ENCODE measurements around the gene RPP25L. TPM values are rescaled to one million over a fixed set of nuclear protein-coding genes. Genes with fewer than 3 reads are reported as not detected.

Gene RPP25L
- total and polyA plus RNA-seq, 2 of the 4 experiments (the other 2 are of a cell fraction): 20.4 to 26.3 TPM

DNA sequence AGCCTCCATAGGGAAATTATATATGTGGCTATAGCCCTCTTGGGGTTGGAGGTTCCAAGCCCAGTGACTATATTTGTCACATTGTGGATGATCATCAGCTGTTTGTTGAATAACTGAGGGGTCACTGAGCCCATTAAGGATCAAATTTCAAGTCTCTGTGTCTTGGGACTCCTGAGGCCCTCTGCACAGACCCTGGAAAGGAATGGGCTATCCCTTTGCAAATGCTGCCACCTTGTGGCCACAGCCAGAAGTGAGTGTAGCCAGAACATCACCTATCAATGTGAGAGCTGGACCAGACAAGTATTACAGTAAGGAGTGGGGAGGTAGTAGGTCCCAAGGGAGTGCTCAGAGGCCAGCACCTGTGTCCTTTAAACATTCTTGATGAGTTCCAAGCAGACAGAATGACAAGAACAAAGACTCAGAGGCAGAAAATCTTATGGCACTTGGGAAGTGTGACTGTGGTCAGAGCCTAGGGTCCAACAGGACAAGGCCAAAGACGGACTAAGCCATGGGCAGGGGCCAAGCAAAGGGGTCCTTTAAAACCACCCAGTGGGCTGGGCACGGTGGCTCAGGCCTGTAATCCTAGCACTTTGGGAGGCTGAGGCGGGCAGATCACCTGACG, 8.2 kb downstream of the RPP25L start:
- H3K9me3 ChIP-seq (ENCODE audit: control insufficient read depth, insufficient read depth, low read length): no peaks in the 10 kb centered on the region
- H4K20me1 ChIP-seq (ENCODE audit: insufficient read depth, low read length): peaks cover 5% of the 10 kb centered on the region; the same call in 1 of the 2 replicates
- H3K9me1 ChIP-seq (ENCODE audit: insufficient read depth, low read length): no peaks in the 10 kb centered on the region
- no peak overlapping the region for H3K27ac ChIP-seq (ENCODE audit: insufficient read depth, low read length)
- DNase-seq (peak; percentile 63), ATAC-seq (ENCODE audit: low read depth) (peak; percentile 97)
- H4K8ac ChIP-seq (ENCODE audit: low read depth in 2 of 2, low read length in 2 of 2): no peak overlapping the region
- no TSS peak for BruUV-seq (replicated peaks)
- H2AFZ ChIP-seq (replicated peaks; ENCODE audit: low read length, poor library complexity): peak overlapping the region; percentile 56
- H3K4me1 ChIP-seq (ENCODE audit: control insufficient read depth, insufficient read depth, low read length): no peaks in the 10 kb centered on the region
- H3K18ac ChIP-seq (ENCODE audit: low read depth, low read length): no peak overlapping the region
- H4K5ac ChIP-seq (ENCODE audit: low read depth, low read length): no peak overlapping the region
- POLR2A ChIA-PET (ENCODE audit: unreplicated experiment): no interaction called here
- no peak overlapping the region for H2AK5ac ChIP-seq (ENCODE audit: low read depth, low read length)
- H3K4me3 ChIP-seq (ENCODE audit: insufficient read depth, low read depth, low read length): no peak overlapping the region
- no peak overlapping the region for H2BK15ac ChIP-seq (ENCODE audit: low read depth, low read length)
- intact Hi-C loops (cut with micrococcal nuclease) (loop anchor here (1.0 kb wide), 3 partner anchors 55 to 271 kb away; no protein-coding TSS in a partner anchor), dilution Hi-C loops (cut with HindIII; ENCODE audit: low sequenced_read_pairs, unreplicated experiment) (no loop called here), in situ Hi-C loops (cut with MboI; ENCODE audit: low sequenced_read_pairs) (loop anchor here (5.0 to 10.0 kb wide), 2 partner anchors 169 to 196 kb away; no protein-coding TSS in a partner anchor)
- CTCF ChIA-PET: interaction anchor here (0.5 to 1.5 kb wide), 7 partner anchors 8 to 60 kb away, joined by 3 to 8 read pairs (median 4); no protein-coding TSS in a partner anchor
- H2BK5ac ChIP-seq (ENCODE audit: low read depth, low read length, poor library complexity, severe bottlenecking): no peak overlapping the region
- no peak overlapping the region for H4K91ac ChIP-seq (ENCODE audit: insufficient read depth, low read depth, low read length)
- no peak overlapping the region for H3K4me2 ChIP-seq (ENCODE audit: low read depth, low read length)
- WGBS, 2 experiments (ENCODE audit: extremely low coverage in 2 of 2, insufficient read length in 1 of 2): no CpG with 5 or more reads among the region's 4 CpGs
- no peak overlapping the region for H3K9ac ChIP-seq (ENCODE audit: low read depth, low read length)
- no peaks in the 10 kb centered on the region for H3K79me1 ChIP-seq (ENCODE audit: low read depth in 1 of 2, low read length in 2 of 2)
- H3K27me3 ChIP-seq (ENCODE audit: control insufficient read depth, insufficient read depth, low read length): peaks cover 55% of the 10 kb centered on the region
- no peak overlapping the region for H3K14ac ChIP-seq (replicated peaks; ENCODE audit: low read depth, low read length)
- H3K56ac ChIP-seq (ENCODE audit: extremely low read depth, insufficient read depth, low read length): no peak overlapping the region
- H2BK120ac ChIP-seq (ENCODE audit: low read depth, low read length): no peak overlapping the region
- no peaks in the 10 kb centered on the region for H3K36me3 ChIP-seq (ENCODE audit: control insufficient read depth, insufficient read depth, low read length)
- no peak overlapping the region for H3K23ac ChIP-seq (ENCODE audit: low read depth, low read length)
- no peak overlapping the region for H3K4ac ChIP-seq (ENCODE audit: low read depth, low read length)
- TF ChIP-seq POLR2A (IDR thresholded peaks at IDR 0.05; ENCODE audit: low read depth, low read length) (no peak), RFX5 (IDR thresholded peaks at IDR 0.05; ENCODE audit: low read depth, low read length) (no peak), RAD21 (IDR thresholded peaks at IDR 0.05; ENCODE audit: low read length) (peak; percentile 94), BHLHE40 (IDR thresholded peaks at IDR 0.05; ENCODE audit: low read depth, low read length) (no peak), MXI1 (IDR thresholded peaks at IDR 0.05; ENCODE audit: borderline replicate concordance, low read depth, low read length) (no peak), ELK1 (IDR thresholded peaks at IDR 0.05; ENCODE audit: borderline replicate concordance, low read depth, low read length) (no peak), SMC3 (IDR thresholded peaks at IDR 0.05; ENCODE audit: low read depth, low read length) (peak; percentile 81), FOS (IDR thresholded peaks at IDR 0.05; ENCODE audit: low read depth, low read length) (no peak), MAZ (IDR thresholded peaks at IDR 0.05; ENCODE audit: borderline replicate concordance, low read depth, low read length) (no peak), CHD1 (IDR thresholded peaks at IDR 0.05; ENCODE audit: low read depth, low read length) (no peak), CEBPB (IDR thresholded peaks at IDR 0.05; ENCODE audit: low read depth, low read length) (no peak), RCOR1 (IDR thresholded peaks at IDR 0.05; ENCODE audit: insufficient replicate concordance, low read length) (no peak), MAFK (IDR thresholded peaks at IDR 0.05; ENCODE audit: low read depth, low read length) (no peak), NFE2L2 (IDR thresholded peaks at IDR 0.05; ENCODE audit: low read depth, low read length) (no peak)
- TF ChIP-seq, protein P1, sequence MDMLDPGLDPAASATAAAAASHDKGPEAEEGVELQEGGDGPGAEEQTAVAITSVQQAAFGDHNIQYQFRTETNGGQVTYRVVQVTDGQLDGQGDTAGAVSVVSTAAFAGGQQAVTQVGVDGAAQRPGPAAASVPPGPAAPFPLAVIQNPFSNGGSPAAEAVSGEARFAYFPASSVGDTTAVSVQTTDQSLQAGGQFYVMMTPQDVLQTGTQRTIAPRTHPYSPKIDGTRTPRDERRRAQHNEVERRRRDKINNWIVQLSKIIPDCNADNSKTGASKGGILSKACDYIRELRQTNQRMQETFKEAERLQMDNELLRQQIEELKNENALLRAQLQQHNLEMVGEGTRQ (IDR thresholded peaks at IDR 0.05; ENCODE audit: low read depth, low read length): no peak
- TF ChIP-seq, protein P2, sequence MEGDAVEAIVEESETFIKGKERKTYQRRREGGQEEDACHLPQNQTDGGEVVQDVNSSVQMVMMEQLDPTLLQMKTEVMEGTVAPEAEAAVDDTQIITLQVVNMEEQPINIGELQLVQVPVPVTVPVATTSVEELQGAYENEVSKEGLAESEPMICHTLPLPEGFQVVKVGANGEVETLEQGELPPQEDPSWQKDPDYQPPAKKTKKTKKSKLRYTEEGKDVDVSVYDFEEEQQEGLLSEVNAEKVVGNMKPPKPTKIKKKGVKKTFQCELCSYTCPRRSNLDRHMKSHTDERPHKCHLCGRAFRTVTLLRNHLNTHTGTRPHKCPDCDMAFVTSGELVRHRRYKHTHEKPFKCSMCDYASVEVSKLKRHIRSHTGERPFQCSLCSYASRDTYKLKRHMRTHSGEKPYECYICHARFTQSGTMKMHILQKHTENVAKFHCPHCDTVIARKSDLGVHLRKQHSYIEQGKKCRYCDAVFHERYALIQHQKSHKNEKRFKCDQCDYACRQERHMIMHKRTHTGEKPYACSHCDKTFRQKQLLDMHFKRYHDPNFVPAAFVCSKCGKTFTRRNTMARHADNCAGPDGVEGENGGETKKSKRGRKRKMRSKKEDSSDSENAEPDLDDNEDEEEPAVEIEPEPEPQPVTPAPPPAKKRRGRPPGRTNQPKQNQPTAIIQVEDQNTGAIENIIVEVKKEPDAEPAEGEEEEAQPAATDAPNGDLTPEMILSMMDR (conservative IDR thresholded peaks at IDR 0.05; ENCODE audit: low read depth, low read length): peak; percentile 90
- H2AK9ac ChIP-seq (replicated peaks; ENCODE audit: low read depth, low read length, poor library complexity): peak overlapping the region; percentile 57
- no peak overlapping the region for H2BK20ac ChIP-seq (ENCODE audit: low read depth, low read length)

All from IMR-90 (cell line).